ENCODE data around the gene KANK4.

Gene KANK4

DNA sequence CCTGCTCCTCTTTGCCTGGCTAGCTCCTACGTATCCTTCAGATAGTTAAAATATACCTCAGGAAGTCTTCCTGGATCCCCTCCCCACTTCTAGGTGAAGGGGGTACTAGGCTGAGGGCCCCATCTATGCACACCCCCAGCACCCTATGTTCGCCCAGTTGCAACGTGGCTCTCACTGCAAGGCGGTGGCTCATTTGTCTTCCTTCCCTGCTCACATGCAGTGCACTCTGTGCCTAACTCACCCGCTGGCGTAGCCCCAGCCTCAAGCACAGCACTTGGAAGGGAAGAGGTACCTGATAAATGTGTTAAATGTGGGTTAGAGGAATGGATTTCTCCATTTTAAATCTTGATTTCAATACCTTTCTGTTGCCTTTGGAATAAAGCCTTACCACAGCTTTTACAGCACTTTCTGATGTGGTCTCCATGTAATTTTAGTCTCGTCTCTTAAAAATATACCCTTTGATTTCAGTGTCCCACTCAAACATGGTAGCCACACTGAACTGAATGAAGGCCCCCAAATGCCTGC is 85.2 kb downstream of the KANK4 start:
- no peak for ATAC-seq (ENCODE audit: insufficient read depth, low read depth)
- H3K27me3 ChIP-seq (ENCODE audit: insufficient read depth, low read length, poor library complexity): peaks cover 7% of the 10 kb centered on the region
- no peak overlapping the region for H2AFZ ChIP-seq (ENCODE audit: low read depth, low read length)
- no peak overlapping the region for H3K9ac ChIP-seq (ENCODE audit: low read depth, low read length)
- H3K9me3 ChIP-seq (ENCODE audit: insufficient read depth, low read length, severe bottlenecking): no peaks in the 10 kb centered on the region
- no peak overlapping the region for H3K27ac ChIP-seq (ENCODE audit: low read length)
- no peak overlapping the region for H3K4me3 ChIP-seq (ENCODE audit: low read depth in 1 of 2, low read length in 2 of 2)
- H3K4me2 ChIP-seq (ENCODE audit: insufficient read depth, low read length): no peak overlapping the region
- no peaks in the 10 kb centered on the region for H3K4me1 ChIP-seq (ENCODE audit: insufficient read depth, low read length)
- no peaks in the 10 kb centered on the region for H4K20me1 ChIP-seq (ENCODE audit: insufficient read depth, low read length)
- H3K79me2 ChIP-seq (ENCODE audit: insufficient read depth, low read length): no peaks in the 10 kb centered on the region
- no peak for TF ChIP-seq EZH2 (IDR thresholded peaks at IDR 0.05; ENCODE audit: borderline replicate concordance, low read depth, low read length, severe bottlenecking)
- no peak for TF ChIP-seq CTCF (IDR thresholded peaks at IDR 0.05; ENCODE audit: borderline replicate concordance, extremely low read depth, low read length, poor library complexity, severe bottlenecking)
- no peaks in the 10 kb centered on the region for H3K36me3 ChIP-seq (ENCODE audit: insufficient read depth, low read length)
- DNase-seq: no peak

DNA sequence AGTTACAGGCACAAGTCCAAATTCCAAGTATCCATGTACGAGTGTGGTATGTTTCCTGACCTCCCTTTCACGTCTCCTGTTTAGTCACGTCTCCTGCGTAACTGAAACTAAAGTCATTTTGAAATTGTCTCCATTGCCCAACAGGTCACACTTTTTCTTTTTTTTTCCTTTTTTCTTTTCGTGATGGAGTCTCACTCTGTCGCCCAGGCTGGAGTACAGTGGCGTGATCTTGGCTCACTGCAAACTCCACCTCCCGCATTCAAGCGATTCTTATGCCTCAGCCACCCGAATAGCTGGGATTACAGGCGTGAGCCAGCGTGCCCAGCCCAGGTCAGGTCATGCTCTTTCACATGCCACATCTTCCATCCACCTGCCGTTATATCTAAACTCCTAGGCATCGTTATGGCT is 86.4 kb downstream of the KANK4 start:
- H3K4me1 ChIP-seq (ENCODE audit: insufficient read depth, low read length): no peaks in the 10 kb centered on the region

DNA sequence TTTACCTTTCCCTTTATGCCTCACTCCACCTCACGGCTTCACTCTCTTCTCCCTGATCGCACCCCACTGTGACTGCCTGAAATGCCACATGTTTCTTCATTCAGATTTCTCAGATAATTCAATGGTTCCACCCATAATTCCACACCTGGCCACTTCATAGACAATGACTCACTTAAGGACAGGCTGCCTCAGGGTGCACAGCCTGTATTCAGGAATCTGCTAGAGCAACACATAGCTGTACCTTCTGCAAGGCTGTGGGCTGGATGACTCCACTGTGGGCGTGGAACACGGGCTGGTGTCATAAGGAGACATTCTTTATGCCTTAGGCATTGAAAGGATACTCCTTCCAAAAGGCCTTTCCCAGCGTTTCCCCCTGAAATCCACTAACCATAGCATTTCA is 88.5 kb downstream of the KANK4 start:
- Histone ChIP-seq H4K20me1 (ENCODE audit: insufficient read depth, low read length) (no peaks in the 10 kb centered on the region), H3K4me2 (ENCODE audit: insufficient read depth, low read length) (no peak overlapping the region), H3K9me3 (ENCODE audit: insufficient read depth, low read length, severe bottlenecking) (no peaks in the 10 kb centered on the region), H3K4me3 (ENCODE audit: low read depth in 1 of 2, low read length in 2 of 2) (no peak overlapping the region), H3K27ac (ENCODE audit: low read length) (no peak overlapping the region), H2AFZ (ENCODE audit: low read depth, low read length) (no peak overlapping the region), H3K79me2 (ENCODE audit: insufficient read depth, low read length) (no peaks in the 10 kb centered on the region), H3K9ac (ENCODE audit: low read depth, low read length) (no peak overlapping the region), H3K4me1 (ENCODE audit: insufficient read depth, low read length) (no peaks in the 10 kb centered on the region), H3K36me3 (ENCODE audit: insufficient read depth, low read length) (no peaks in the 10 kb centered on the region), H3K27me3 (ENCODE audit: insufficient read depth, low read length, poor library complexity) (peaks cover 7% of the 10 kb centered on the region)
- TF ChIP-seq EZH2 (IDR thresholded peaks at IDR 0.05; ENCODE audit: borderline replicate concordance, low read depth, low read length, severe bottlenecking) (no peak), CTCF (IDR thresholded peaks at IDR 0.05; ENCODE audit: borderline replicate concordance, extremely low read depth, low read length, poor library complexity, severe bottlenecking) (no peak)
- ATAC-seq (ENCODE audit: insufficient read depth, low read depth): no peak
- DNase-seq: no peak

More for the DNA sequence above, 86.4 kb downstream of the KANK4 start:
- Histone ChIP-seq H3K27me3 (ENCODE audit: insufficient read depth, low read length, poor library complexity) (peaks cover 7% of the 10 kb centered on the region), H3K9ac (ENCODE audit: low read depth, low read length) (no peak overlapping the region), H3K4me2 (ENCODE audit: insufficient read depth, low read length) (no peak overlapping the region), H3K27ac (ENCODE audit: low read length) (no peak overlapping the region), H4K20me1 (ENCODE audit: insufficient read depth, low read length) (no peaks in the 10 kb centered on the region), H3K36me3 (ENCODE audit: insufficient read depth, low read length) (no peaks in the 10 kb centered on the region), H3K79me2 (ENCODE audit: insufficient read depth, low read length) (no peaks in the 10 kb centered on the region), H3K9me3 (ENCODE audit: insufficient read depth, low read length, severe bottlenecking) (no peaks in the 10 kb centered on the region), H3K4me3 (ENCODE audit: low read depth in 1 of 2, low read length in 2 of 2) (no peak overlapping the region), H2AFZ (ENCODE audit: low read depth, low read length) (no peak overlapping the region)
- DNase-seq: no peak
- no peak for TF ChIP-seq CTCF (IDR thresholded peaks at IDR 0.05; ENCODE audit: borderline replicate concordance, extremely low read depth, low read length, poor library complexity, severe bottlenecking)
- no peak for TF ChIP-seq EZH2 (IDR thresholded peaks at IDR 0.05; ENCODE audit: borderline replicate concordance, low read depth, low read length, severe bottlenecking)
- no peak for ATAC-seq (ENCODE audit: insufficient read depth, low read depth)

DNA sequence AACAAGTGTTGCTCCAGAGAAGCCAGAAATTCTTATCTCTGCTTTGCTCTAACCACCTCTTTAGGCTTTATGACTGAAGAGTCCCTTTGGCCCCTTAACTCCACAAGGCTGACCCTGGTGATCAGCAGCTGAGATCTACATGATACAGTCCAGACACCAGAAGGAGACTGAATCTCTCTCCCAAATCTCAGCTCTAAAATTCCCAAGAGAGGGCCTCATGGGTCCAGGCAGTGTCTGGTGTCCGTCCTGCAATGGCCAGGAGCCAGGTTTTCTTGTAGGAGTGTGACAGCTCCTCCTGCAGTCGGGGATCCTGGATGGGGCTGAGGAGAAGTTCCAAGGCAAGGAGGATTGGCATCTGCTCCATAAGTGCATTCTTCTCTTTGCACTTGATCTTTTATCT is 89.3 kb downstream of the KANK4 start:
- Histone ChIP-seq H3K4me3 (ENCODE audit: low read depth in 1 of 2, low read length in 2 of 2) (no peak overlapping the region), H3K9me3 (ENCODE audit: insufficient read depth, low read length, severe bottlenecking) (no peaks in the 10 kb centered on the region), H4K20me1 (ENCODE audit: insufficient read depth, low read length) (no peaks in the 10 kb centered on the region), H3K4me2 (ENCODE audit: insufficient read depth, low read length) (no peak overlapping the region), H2AFZ (ENCODE audit: low read depth, low read length) (no peak overlapping the region), H3K27me3 (ENCODE audit: insufficient read depth, low read length, poor library complexity) (peaks cover 7% of the 10 kb centered on the region), H3K4me1 (ENCODE audit: insufficient read depth, low read length) (no peaks in the 10 kb centered on the region), H3K36me3 (ENCODE audit: insufficient read depth, low read length) (no peaks in the 10 kb centered on the region), H3K9ac (ENCODE audit: low read depth, low read length) (no peak overlapping the region), H3K27ac (ENCODE audit: low read length) (no peak overlapping the region), H3K79me2 (ENCODE audit: insufficient read depth, low read length) (no peaks in the 10 kb centered on the region)
- TF ChIP-seq EZH2 (IDR thresholded peaks at IDR 0.05; ENCODE audit: borderline replicate concordance, low read depth, low read length, severe bottlenecking): no peak
- no peak for TF ChIP-seq CTCF (IDR thresholded peaks at IDR 0.05; ENCODE audit: borderline replicate concordance, extremely low read depth, low read length, poor library complexity, severe bottlenecking)
- ATAC-seq (ENCODE audit: insufficient read depth, low read depth) (no peak), DNase-seq (no peak)
